IPS DF 6.9 (cell line): ENCODE data around the gene TSLP.

Source experiments
- DNase-seq: peaks from one replicate; pipeline ENCODE4 v3.0.0-alpha.2; 2013; ENCODE audit warnings: low read depth, low spot score
- H3K27ac ChIP-seq: one replicate; pipeline ENCODE4 v1.5.1; 2013; ENCODE audit warnings: low read length, control low read depth
- H3K27me3 ChIP-seq: 2 replicates; pipeline ENCODE4 v1.6.1; 2013; ENCODE audit warnings: mild to moderate bottlenecking, low read length; ENCODE audit not compliant: control insufficient read depth, insufficient read depth
- H3K36me3 ChIP-seq: 2 replicates; pipeline ENCODE4 v1.6.1; 2013; ENCODE audit warnings: low read length; ENCODE audit not compliant: control insufficient read depth, insufficient read depth
- H3K4me1 ChIP-seq: 2 replicates; pipeline ENCODE4 v1.6.1; 2013; ENCODE audit warnings: low read length; ENCODE audit not compliant: control insufficient read depth, insufficient read depth
- H3K4me3 ChIP-seq: 2 replicates; pipeline ENCODE4 v1.5.1; 2013; ENCODE audit warnings: mild to moderate bottlenecking, low read length
- H3K9me3 ChIP-seq: 2 replicates; pipeline ENCODE4 v1.6.1; 2013; ENCODE audit warnings: low read length, inconsistent platforms; ENCODE audit not compliant: control insufficient read depth, insufficient read depth
- WGBS: extraction: QIAGEN DNeasy Blood & Tissue Kit; methylation state at CpG from one replicate; pipeline ENCODE4 v1.1.7; 2013; ENCODE audit warnings: mixed read lengths, missing lambda C conversion rate; ENCODE audit not compliant: insufficient read length, insufficient coverage; 5-methylcytosine and 5-hydroxymethylcytosine counted together

TSLP gene

GRCh38 chr5:111119856-111120255, 48.3 kb downstream of the TSLP start:
- no CpG with 5 or more reads among the region's 2 CpGs for WGBS
- H3K9me3 ChIP-seq, result no peaks in the 10 kb centered on the region
- no peak for DNase-seq
- no peaks in the 10 kb centered on the region; the same call in 1 of the 2 replicates for H3K36me3 ChIP-seq
- H3K27ac ChIP-seq, result no peak overlapping the region
- H3K27me3 ChIP-seq, result no peaks in the 10 kb centered on the region
- no peaks in the 10 kb centered on the region; the same call in 1 of the 2 replicates for H3K4me1 ChIP-seq
- H3K4me3 ChIP-seq, result no peak overlapping the region

- no peaks in the 10 kb centered on the region for H3K9me3 ChIP-seq
- H3K4me1 ChIP-seq, result no peaks in the 10 kb centered on the region; the same call in 1 of the 2 replicates
- no peaks in the 10 kb centered on the region for H3K27me3 ChIP-seq
- DNase-seq, result no peak
- no CpG with 5 or more reads among the region's 2 CpGs for WGBS
- no peak overlapping the region for H3K27ac ChIP-seq
- H3K4me3 ChIP-seq, result no peak overlapping the region
- peaks cover 3% of the 10 kb centered on the region; the same call in 1 of the 2 replicates for H3K36me3 ChIP-seq
These were observed 49.4 kb downstream of the TSLP start for GRCh38 chr5:111120911-111121310.

- Histone ChIP-seq H3K9me3 (no peaks in the 10 kb centered on the region), H3K4me3 (no peak overlapping the region), H3K36me3 (peaks cover 3% of the 10 kb centered on the region; the same call in 1 of the 2 replicates), H3K27ac (no peak overlapping the region), H3K4me1 (no peaks in the 10 kb centered on the region; the same call in 1 of the 2 replicates), H3K27me3 (no peaks in the 10 kb centered on the region)
- DNase-seq, result no peak
These were observed 50.4 kb downstream of the TSLP start for GRCh38 chr5:111121926-111122325.

GRCh38 chr5:111122398-111122797, 50.9 kb downstream of the TSLP start:
- Histone ChIP-seq H3K27ac (no peak overlapping the region), H3K4me1 (no peaks in the 10 kb centered on the region), H3K36me3 (peaks cover 3% of the 10 kb centered on the region; the same call in 1 of the 2 replicates), H3K9me3 (no peaks in the 10 kb centered on the region), H3K27me3 (no peaks in the 10 kb centered on the region), H3K4me3 (no peak overlapping the region)
- no peak for DNase-seq
- WGBS, result no CpG with 5 or more reads among the region's 2 CpGs

- no peak for DNase-seq
- WGBS, result no CpG with 5 or more reads among the region's 1 CpG
- peaks cover 3% of the 10 kb centered on the region; the same call in 1 of the 2 replicates for H3K36me3 ChIP-seq
These were observed 53.3 kb downstream of the TSLP start for GRCh38 chr5:111124793-111125192.

GRCh38 chr5:111126896-111127295, 55.4 kb downstream of the TSLP start:
- no peak overlapping the region for H3K4me3 ChIP-seq
- WGBS, result no CpG with 5 or more reads among the region's 3 CpGs
- DNase-seq, result no peak
- H3K4me1 ChIP-seq, result peaks cover 2% of the 10 kb centered on the region; the same call in 1 of the 2 replicates
- peaks cover 3% of the 10 kb centered on the region; the same call in 1 of the 2 replicates for H3K36me3 ChIP-seq
- H3K27ac ChIP-seq, result no peak overlapping the region
- H3K9me3 ChIP-seq, result no peaks in the 10 kb centered on the region
- no peaks in the 10 kb centered on the region for H3K27me3 ChIP-seq

More at GRCh38 chr5:111124793-111125192, 53.3 kb downstream of the TSLP start:
- Histone ChIP-seq H3K9me3 (no peaks in the 10 kb centered on the region), H3K27me3 (no peaks in the 10 kb centered on the region), H3K4me1 (no peaks in the 10 kb centered on the region), H3K4me3 (no peak overlapping the region), H3K27ac (no peak overlapping the region)
